GM12878 (cell line): Measurements from ENCODE around the gene ADGRD1.

Experiments used
- ASH2L ChIP-seq: fragments of 300-600, 200-600 bp; sonication (generic); IDR thresholded peaks from 2 replicates; pipeline ENCODE4 v1.6.1; 2017; ENCODE audit warnings: low read depth, mild to moderate bottlenecking, borderline replicate concordance
- EP300 ChIP-seq, 2 experiments: fragments of 150-350 bp in 1 of 2; IDR thresholded peaks; 2 replicates each; pipeline ENCODE4 v1.6.1; 2011 to 2012; ENCODE audit warnings: low read depth in 2 of 2, low read length in 2 of 2, borderline replicate concordance in 1 of 2, improper control_type of control experiment in 1 of 2, inconsistent platforms in 1 of 2; ENCODE audit not compliant: control insufficient read depth in 1 of 2
- EZH2 ChIP-seq: IDR thresholded peaks from 2 replicates; pipeline ENCODE4 v1.6.1; 2012; ENCODE audit warnings: low read depth, mild to moderate bottlenecking, control low read depth, inconsistent platforms, low read length, borderline replicate concordance; ENCODE audit not compliant: control insufficient read depth
- POLR2AphosphoS5 ChIP-seq: IDR thresholded peaks from 2 replicates; pipeline ENCODE4 v1.6.1; 2011; ENCODE audit warnings: mild to moderate bottlenecking, low read length, inconsistent platforms
- RFX5 ChIP-seq: IDR thresholded peaks from 2 replicates; pipeline ENCODE4 v1.6.1; 2011; ENCODE audit warnings: low read depth, low read length, improper control_type of control experiment
- SRF ChIP-seq, 2 experiments: IDR thresholded peaks; 2 replicates each; pipeline ENCODE4 v1.6.1; 2011; ENCODE audit warnings: low read depth in 2 of 2, low read length in 2 of 2, mild to moderate bottlenecking in 1 of 2, moderate library complexity in 1 of 2
- TBL1XR1 ChIP-seq: IDR thresholded peaks from 2 replicates; pipeline ENCODE4 v1.6.1; 2012; ENCODE audit warnings: low read depth, low read length, improper control_type of control experiment
- YBX1 ChIP-seq: fragments of 450-650 bp; IDR thresholded peaks from 2 replicates; pipeline ENCODE4 v1.6.1; 2016; ENCODE audit warnings: antibody characterized with exemption
- TF ChIP-seq, protein P1 (sequence below), 3 experiments: IDR thresholded peaks in 2 of 3; conservative IDR thresholded peaks in 1 of 3; 2 replicates each; pipeline ENCODE4 v1.5.1; 2011; ENCODE audit warnings: low read depth in 3 of 3, low read length in 3 of 3, mild to moderate bottlenecking in 3 of 3, control low read depth in 2 of 3, moderate library complexity in 2 of 3, inconsistent platforms in 1 of 3, mixed read lengths in 1 of 3; ENCODE audit not compliant: control insufficient read depth in 2 of 3, insufficient read depth in 1 of 3; ENCODE audit errors: extremely low read depth in 1 of 3
- TF ChIP-seq, protein P2 (sequence below): IDR thresholded peaks from 2 replicates; pipeline ENCODE4 v1.6.1; 2011; ENCODE audit warnings: low read depth, low read length, improper control_type of control experiment, borderline replicate concordance
- TF ChIP-seq, protein P3 (sequence below): IDR thresholded peaks from 2 replicates; pipeline ENCODE4 v1.6.1; 2011; ENCODE audit warnings: borderline replicate concordance, low read depth, mild to moderate bottlenecking, moderate library complexity, mixed read lengths, low read length; ENCODE audit not compliant: insufficient read depth; ENCODE audit errors: extremely low read length

DNA sequence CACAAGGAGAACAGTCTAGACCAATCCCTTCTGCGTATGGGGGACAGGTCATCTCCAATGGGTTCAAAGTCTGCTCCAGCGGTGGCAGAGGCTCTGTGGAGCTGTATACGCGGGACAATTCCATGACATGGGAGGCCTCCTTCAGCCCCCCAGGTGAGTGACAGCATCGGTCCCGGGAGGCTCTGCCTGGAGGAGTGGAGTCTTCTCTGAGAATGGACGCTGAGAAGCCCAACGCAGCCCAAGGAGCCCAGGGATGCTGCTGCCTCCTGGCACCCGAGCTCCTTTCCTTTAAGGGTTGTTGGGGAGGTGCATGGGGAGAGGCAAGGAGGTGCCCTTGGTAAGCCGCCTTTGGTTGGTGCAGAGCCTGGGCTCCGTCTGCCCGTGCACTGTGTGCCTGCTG, 28.2 kb downstream of the ADGRD1 start:
- TF ChIP-seq, protein P1, sequence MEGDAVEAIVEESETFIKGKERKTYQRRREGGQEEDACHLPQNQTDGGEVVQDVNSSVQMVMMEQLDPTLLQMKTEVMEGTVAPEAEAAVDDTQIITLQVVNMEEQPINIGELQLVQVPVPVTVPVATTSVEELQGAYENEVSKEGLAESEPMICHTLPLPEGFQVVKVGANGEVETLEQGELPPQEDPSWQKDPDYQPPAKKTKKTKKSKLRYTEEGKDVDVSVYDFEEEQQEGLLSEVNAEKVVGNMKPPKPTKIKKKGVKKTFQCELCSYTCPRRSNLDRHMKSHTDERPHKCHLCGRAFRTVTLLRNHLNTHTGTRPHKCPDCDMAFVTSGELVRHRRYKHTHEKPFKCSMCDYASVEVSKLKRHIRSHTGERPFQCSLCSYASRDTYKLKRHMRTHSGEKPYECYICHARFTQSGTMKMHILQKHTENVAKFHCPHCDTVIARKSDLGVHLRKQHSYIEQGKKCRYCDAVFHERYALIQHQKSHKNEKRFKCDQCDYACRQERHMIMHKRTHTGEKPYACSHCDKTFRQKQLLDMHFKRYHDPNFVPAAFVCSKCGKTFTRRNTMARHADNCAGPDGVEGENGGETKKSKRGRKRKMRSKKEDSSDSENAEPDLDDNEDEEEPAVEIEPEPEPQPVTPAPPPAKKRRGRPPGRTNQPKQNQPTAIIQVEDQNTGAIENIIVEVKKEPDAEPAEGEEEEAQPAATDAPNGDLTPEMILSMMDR (IDR thresholded peaks at IDR 0.05 in 2 of 3, conservative IDR thresholded peaks at IDR 0.05 in 1 of 3; ENCODE audit: control insufficient read depth in 2 of 3, extremely low read depth in 1 of 3, insufficient read depth in 1 of 3, low read depth in 3 of 3, low read length in 3 of 3): no peak
- TF ChIP-seq, protein P2, sequence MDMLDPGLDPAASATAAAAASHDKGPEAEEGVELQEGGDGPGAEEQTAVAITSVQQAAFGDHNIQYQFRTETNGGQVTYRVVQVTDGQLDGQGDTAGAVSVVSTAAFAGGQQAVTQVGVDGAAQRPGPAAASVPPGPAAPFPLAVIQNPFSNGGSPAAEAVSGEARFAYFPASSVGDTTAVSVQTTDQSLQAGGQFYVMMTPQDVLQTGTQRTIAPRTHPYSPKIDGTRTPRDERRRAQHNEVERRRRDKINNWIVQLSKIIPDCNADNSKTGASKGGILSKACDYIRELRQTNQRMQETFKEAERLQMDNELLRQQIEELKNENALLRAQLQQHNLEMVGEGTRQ: no peak
- TF ChIP-seq ASH2L: no peak
- TF ChIP-seq, protein P3, sequence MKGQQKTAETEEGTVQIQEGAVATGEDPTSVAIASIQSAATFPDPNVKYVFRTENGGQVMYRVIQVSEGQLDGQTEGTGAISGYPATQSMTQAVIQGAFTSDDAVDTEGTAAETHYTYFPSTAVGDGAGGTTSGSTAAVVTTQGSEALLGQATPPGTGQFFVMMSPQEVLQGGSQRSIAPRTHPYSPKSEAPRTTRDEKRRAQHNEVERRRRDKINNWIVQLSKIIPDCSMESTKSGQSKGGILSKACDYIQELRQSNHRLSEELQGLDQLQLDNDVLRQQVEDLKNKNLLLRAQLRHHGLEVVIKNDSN: no peak
- no peak for TF ChIP-seq SRF (IDR thresholded peaks at IDR 0.05; ENCODE audit: low read depth in 2 of 2, low read length in 2 of 2)
- no peak for TF ChIP-seq RFX5
- no peak for TF ChIP-seq TBL1XR1
- TF ChIP-seq EP300 (IDR thresholded peaks at IDR 0.05; ENCODE audit: borderline replicate concordance in 1 of 2, control insufficient read depth in 1 of 2, low read depth in 2 of 2, low read length in 2 of 2): no peak
- TF ChIP-seq EZH2: no peak
- TF ChIP-seq POLR2AphosphoS5: no peak
- TF ChIP-seq YBX1: no peak
